Measurements from ENCODE around the gene MAPK6. TPM values are rescaled to one million over a fixed set of nuclear protein-coding genes. Genes with fewer than 3 reads are reported as not detected.

Gene MAPK6
- total and polyA plus RNA-seq, 10 of the 15 experiments (the other 5 are each of a cell fraction or from before 2014, with no cell fraction given) = 20.6 to 100 (median 52.6) TPM

DNA sequence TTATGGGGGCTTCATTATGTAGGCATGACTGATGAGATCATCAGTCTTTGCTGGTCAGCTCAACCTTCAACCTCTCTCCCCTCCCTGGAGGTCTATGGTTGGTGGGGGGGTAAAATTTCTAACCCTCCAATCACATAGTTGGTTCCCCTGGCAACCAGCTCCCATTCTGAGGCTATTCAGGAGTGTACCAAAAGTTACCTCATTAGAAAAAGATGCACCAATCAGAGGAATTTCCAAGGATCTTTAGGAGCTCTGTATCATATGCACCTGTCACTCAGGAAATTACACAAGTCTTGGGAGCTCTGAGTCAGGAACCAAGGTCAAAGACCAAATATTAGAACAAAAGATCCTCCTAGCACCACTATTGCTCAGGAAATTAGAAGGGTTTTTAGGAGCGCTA is 26.1 kb upstream of the MAPK6 start:
- Histone ChIP-seq H3K4me2 (ENCODE audit: control insufficient read depth, insufficient read depth) (no peak overlapping the region), H3K27me3 (replicated peaks in 1 of 2; ENCODE audit: control insufficient read depth in 2 of 2, insufficient read depth in 2 of 2, low read length in 1 of 2) (no peaks in the 10 kb centered on the region), H3K36me3 (ENCODE audit: control insufficient read depth in 2 of 2, insufficient read depth in 2 of 2, low read length in 1 of 2) (no peaks in the 10 kb centered on the region), H3K27ac (ENCODE audit: control insufficient read depth, insufficient read depth) (no peak overlapping the region), H3K9ac (ENCODE audit: control insufficient read depth, insufficient read depth, low read length) (no peak overlapping the region), H3K4me1 (ENCODE audit: control insufficient read depth, insufficient read depth, low read length) (no peaks in the 10 kb centered on the region), H3K79me2 (ENCODE audit: control insufficient read depth, insufficient read depth, low read length) (no peaks in the 10 kb centered on the region), H3K4me3 (no peak overlapping the region), H3K9me3 (replicated peaks; ENCODE audit: control insufficient read depth, insufficient read depth, low read length) (no peaks in the 10 kb centered on the region), H4K20me1 (ENCODE audit: control insufficient read depth, insufficient read depth) (no peaks in the 10 kb centered on the region), H2AFZ (ENCODE audit: control insufficient read depth, low read depth, low read length) (no peak overlapping the region)
- in situ Hi-C loops (cut with MboI) = no loop called here
- RAD21 ChIA-PET (ENCODE audit: unreplicated experiment) = interaction anchor here (1.2 kb wide), 1 partner anchor 13 kb away, joined by 4 read pairs; no protein-coding TSS in a partner anchor
- FAIRE-seq (no peak), DNase-seq (ENCODE audit: low read depth, low spot score) (no peak), ATAC-seq (no peak)
- BruUV-seq (replicated peaks) = no TSS peak
- intact Hi-C loops (cut with micrococcal nuclease; ENCODE audit: unreplicated experiment) = no loop called here
- CTCF ChIA-PET = interaction anchor here (1.0 to 1.1 kb wide), 3 partner anchors 13 to 215 kb away, joined by 3 to 4 read pairs (median 4); no protein-coding TSS in a partner anchor
- 96% methylated on average over 1 of the region's 1 CpG for WGBS (ENCODE audit: insufficient coverage, insufficient replicate concordance, low lambda C conversion rate, missing lambda C conversion rate)
- SMC1A ChIA-PET (ENCODE audit: uncharacterized antibody, unreplicated experiment) = interaction anchor here (0.6 to 1.8 kb wide), 5 partner anchors 11 to 142 kb away, joined by 3 to 5 read pairs (median 3); no protein-coding TSS in a partner anchor
- POLR2A ChIA-PET = interaction anchor here (0.6 kb wide), 1 partner anchor 28 kb away, joined by 4 read pairs; no protein-coding TSS in a partner anchor
- TF ChIP-seq YY1 (IDR thresholded peaks at IDR 0.05; ENCODE audit: low read depth, low read length) (no peak), ZNF207 (IDR thresholded peaks at IDR 0.05; ENCODE audit: borderline replicate concordance) (no peak), ZNF384 (IDR thresholded peaks at IDR 0.05; ENCODE audit: borderline replicate concordance, low read depth, low read length) (no peak), NBN (IDR thresholded peaks at IDR 0.05) (no peak), FOXM1 (IDR thresholded peaks at IDR 0.05; ENCODE audit: low read depth, low read length) (no peak), CBX5 (IDR thresholded peaks at IDR 0.05; ENCODE audit: low read depth) (no peak), CBX3 (IDR thresholded peaks at IDR 0.05; ENCODE audit: borderline replicate concordance, low read depth) (no peak), E2F8 (IDR thresholded peaks at IDR 0.05; ENCODE audit: low read depth, partially characterized antibody) (no peak), ETV6 (conservative IDR thresholded peaks at IDR 0.05 in 1 of 2, IDR thresholded peaks at IDR 0.05 in 1 of 2; ENCODE audit: borderline replicate concordance in 1 of 2, low read depth in 1 of 2) (no peak), BMI1 (IDR thresholded peaks at IDR 0.05; ENCODE audit: borderline replicate concordance) (no peak), SIN3A (IDR thresholded peaks at IDR 0.05; ENCODE audit: low read depth, low read length) (no peak), HCFC1 (IDR thresholded peaks at IDR 0.05; ENCODE audit: low read length) (no peak), RUNX3 (IDR thresholded peaks at IDR 0.05; ENCODE audit: low read length) (no peak)
- TF ChIP-seq, protein P1, sequence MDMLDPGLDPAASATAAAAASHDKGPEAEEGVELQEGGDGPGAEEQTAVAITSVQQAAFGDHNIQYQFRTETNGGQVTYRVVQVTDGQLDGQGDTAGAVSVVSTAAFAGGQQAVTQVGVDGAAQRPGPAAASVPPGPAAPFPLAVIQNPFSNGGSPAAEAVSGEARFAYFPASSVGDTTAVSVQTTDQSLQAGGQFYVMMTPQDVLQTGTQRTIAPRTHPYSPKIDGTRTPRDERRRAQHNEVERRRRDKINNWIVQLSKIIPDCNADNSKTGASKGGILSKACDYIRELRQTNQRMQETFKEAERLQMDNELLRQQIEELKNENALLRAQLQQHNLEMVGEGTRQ (IDR thresholded peaks at IDR 0.05; ENCODE audit: borderline replicate concordance, low read depth, low read length) = no peak
- TF ChIP-seq, protein P2, sequence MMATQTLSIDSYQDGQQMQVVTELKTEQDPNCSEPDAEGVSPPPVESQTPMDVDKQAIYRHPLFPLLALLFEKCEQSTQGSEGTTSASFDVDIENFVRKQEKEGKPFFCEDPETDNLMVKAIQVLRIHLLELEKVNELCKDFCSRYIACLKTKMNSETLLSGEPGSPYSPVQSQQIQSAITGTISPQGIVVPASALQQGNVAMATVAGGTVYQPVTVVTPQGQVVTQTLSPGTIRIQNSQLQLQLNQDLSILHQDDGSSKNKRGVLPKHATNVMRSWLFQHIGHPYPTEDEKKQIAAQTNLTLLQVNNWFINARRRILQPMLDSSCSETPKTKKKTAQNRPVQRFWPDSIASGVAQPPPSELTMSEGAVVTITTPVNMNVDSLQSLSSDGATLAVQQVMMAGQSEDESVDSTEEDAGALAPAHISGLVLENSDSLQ (IDR thresholded peaks at IDR 0.05) = no peak
- TF ChIP-seq, protein P3, sequence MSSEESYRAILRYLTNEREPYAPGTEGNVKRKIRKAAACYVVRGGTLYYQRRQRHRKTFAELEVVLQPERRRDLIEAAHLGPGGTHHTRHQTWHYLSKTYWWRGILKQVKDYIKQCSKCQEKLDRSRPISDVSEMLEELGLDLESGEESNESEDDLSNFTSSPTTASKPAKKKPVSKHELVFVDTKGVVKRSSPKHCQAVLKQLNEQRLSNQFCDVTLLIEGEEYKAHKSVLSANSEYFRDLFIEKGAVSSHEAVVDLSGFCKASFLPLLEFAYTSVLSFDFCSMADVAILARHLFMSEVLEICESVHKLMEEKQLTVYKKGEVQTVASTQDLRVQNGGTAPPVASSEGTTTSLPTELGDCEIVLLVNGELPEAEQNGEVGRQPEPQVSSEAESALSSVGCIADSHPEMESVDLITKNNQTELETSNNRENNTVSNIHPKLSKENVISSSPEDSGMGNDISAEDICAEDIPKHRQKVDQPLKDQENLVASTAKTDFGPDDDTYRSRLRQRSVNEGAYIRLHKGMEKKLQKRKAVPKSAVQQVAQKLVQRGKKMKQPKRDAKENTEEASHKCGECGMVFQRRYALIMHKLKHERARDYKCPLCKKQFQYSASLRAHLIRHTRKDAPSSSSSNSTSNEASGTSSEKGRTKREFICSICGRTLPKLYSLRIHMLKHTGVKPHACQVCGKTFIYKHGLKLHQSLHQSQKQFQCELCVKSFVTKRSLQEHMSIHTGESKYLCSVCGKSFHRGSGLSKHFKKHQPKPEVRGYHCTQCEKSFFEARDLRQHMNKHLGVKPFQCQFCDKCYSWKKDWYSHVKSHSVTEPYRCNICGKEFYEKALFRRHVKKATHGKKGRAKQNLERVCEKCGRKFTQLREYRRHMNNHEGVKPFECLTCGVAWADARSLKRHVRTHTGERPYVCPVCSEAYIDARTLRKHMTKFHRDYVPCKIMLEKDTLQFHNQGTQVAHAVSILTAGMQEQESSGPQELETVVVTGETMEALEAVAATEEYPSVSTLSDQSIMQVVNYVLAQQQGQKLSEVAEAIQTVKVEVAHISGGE (CRISPR knock-in tag; IDR thresholded peaks at IDR 0.05) = no peak

All from GM12878 (cell line).